Activated T-helper 9 cell treated with anti-CD3 and anti-CD28 coated beads, Interleukin-2, amount 50 U/mL, for 16 hours (primary cell): Measurements from ENCODE around the gene IRF5.
"Not testable (repeated sequence)": the region's sequence is repeated elsewhere in the genome, so short reads cannot be mapped to it uniquely, and the experiment has no call there.

Source experiments
- DNase-seq: peaks from one replicate; pipeline ENCODE4 v3.0.0-alpha.2; 2020; ENCODE audit warnings: low read depth

Gene IRF5

DNA sequence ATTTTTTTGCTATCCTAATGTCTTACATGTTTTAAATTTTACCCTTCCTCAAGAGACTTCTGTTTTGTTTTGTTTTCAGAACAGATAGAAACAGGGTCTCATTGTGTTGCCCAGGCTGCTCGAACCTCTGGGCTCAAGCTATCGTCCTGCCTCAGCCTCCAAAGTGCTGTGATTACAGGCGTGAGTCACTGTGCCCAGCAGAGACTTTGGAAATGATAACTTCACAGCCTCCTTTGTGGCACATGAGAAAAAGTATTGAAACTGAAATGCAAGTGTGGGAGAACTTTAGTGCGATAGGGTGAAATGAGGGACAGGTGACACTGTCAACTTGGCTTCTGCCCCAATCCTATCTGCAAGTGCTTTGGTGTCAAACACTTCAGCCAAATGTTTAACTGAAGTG lies 21.6 kb downstream of the IRF5 start:
- no peak for DNase-seq

DNA sequence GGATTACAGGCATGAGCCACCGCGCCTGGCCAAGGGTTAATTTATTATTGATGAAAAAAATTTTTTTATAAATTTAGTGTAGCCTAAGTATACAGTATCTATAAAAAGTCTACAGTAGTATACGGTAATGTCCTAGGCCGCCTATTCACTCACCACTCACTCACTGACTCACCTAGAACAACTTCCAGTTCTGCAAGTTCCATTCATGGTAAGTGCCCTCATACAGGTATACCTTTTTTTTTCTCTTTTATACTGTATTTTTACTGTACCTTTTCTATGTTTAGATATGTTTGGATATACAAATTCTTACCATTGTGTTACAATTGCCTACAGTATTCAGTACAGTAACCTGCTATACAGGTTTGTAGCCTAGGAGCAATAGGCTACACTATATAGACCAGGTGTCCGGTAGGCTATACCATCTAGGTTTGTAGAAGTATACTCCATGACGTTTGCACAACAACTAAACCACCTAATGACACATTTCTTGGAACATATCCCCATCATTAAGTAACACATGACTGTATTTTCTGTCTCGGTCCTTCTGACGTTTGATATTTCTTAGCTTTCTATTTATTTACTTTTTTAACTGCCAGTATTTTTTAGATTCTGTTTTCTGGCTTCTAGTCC lies 23.4 kb downstream of the IRF5 start:
- DNase-seq = no peak

DNA sequence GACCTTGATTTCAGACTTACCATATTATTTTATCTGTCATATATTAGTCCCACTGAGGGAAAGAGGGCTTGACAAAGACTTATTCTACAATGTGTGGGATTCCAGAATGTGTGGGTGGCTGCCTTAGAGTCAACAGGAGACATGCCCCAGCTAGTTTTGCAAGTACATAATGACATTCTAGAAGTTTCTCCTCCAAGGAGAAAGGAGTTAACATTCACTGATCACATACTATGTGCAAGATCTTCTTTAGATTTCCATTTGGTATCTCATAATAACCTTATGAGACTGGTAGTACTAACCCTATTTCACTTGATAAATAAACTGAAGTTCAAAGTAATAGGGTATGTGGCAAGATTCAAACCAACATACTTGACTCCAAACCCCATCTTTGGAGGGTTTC lies 25.2 kb downstream of the IRF5 start:
- no peak for DNase-seq

DNA sequence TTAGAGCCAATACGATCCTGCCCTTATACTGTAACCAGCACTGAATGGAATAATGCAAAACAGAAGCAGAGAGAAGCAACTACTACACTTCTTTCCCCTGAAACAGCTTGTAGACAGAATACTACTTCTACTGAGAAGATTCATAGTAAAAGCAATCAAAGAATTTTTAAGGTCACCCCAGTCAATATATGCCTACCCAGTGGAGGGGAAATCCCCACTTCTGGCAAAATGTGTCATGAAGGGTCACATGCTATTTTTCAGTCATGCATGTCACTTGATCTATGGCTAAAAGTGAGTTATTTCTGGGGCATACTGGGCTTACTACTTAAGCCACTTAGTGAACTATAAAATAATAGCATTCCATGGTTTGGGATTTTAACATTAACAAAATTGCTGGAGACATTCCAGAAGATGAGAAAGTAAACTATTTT lies 25.6 kb downstream of the IRF5 start:
- DNase-seq = no peak

DNA sequence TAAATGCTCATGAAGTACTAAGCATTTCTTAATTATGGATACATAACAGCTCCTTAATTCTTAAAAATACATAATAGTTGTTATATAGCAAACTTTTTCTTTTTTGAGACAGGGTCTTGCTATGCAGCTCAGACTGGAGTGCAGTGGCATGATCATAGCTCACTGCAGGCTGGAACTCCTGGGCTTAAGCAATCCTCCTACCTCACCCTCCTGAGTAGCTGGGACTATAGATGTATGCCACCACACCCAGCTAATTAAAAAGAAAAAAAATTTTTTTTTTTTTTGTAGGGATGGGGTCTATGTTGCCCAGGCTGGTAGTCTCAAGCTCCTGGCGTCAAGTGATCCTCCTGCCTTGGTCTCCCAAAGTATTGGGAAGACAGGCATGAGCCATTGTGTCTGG lies 30.9 kb downstream of the IRF5 start:
- DNase-seq = no peak

DNA sequence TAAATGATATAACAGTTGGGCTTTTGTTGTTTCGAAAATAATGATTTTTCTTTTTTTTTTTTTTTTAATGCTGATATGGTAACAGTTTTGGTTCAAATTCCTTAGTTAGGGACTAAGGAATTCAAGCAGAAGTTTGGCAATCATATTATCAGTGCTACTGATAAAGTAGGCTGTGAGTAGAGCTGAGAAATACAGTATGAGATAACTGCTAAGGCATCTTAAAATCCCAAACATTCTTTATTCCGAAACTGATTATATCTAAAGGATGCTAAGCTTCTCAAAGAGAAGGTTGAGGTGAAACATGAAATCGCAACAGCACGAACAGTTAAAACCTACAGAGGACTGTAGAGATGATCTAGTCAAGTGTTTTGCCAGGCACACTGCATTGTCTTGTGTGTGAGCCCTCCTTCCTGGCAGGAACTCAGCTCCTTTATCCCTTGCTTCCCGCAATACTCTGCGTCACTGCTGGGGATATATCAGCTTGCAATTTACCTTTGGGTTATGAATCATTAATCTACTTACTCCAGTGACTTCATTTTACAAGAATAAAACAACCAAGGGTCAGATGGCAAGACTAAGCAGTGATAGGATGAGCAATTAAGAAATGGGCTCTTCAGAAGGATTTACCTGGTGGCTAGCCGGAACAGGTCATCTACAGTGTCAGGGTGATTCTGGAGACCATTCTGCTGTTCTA lies 36.7 kb downstream of the IRF5 start:
- no peak for DNase-seq

DNA sequence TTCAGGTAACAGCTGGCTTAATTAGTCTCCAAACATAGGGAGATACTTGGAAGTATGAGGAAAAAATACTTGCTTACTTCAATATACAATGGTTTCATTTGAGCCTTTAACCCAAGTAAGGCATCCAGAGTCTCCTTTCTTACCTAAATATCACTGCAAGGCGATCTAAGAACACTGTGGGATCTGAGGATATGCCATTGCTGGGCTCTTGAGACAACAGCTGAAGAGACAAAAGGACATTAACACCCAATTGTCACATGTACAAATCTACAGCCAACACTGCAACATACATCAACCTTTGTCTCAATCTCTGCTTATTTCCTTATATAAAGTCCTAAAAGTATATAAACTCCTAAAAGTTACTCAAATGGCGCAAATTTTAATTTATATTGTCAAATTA lies 44.4 kb downstream of the IRF5 start:
- no peak for DNase-seq

DNA sequence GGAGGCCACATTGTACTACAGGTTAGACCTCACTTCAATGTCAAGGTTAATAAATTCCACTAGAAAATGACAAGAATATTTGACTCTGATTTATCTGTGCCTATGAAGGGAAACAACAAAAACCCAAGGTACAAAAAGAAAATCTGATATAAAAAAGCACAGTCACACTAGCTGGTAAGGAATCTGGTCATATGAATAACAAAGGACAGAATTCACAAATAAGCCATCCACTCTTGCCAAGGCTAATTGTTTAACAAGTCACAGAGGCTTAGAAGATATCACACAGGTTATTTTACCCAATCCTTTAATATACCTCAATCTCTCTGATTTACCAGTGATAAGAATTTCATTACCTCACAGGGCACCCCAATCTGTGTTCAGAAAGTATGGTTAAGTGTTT lies 47.9 kb downstream of the IRF5 start:
- no peak for DNase-seq

DNA sequence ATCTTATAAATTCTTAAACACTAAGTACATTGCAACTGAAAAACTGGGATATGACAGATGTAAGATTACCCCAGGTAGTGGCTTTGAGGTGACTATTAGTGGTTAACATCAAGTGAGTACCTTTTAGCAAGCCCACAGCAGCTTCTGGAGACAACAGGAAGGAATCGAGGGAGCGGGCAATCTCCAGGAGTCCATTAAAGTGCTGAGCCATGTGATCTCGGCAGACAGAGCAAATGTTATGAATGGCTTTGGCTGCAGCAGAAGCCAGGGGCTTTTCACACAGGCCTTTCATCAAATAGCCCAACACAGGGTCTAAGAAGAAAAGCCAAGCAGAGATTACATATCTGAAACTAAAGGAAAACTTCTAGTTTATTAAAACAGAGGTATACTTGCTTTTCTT lies 48.9 kb downstream of the IRF5 start:
- no peak for DNase-seq

DNA sequence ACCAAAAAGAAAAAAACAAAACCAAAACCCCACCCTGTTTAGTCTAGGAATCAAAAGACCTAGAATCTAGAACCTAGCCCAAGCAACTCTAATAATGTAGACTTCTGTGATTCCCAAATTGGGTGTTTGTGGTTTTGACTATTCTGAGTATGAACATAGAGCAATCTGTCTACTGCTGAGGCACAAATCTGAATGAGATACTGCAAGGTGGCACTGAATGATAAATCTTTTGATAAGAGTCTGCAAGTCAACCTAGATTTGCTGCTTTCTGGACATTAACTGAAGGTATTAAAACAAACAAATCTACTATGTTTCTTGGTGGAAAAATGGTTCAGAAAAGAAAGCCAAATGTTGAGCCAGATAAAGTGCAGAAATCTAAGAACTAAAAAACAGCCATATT lies 50.6 kb downstream of the IRF5 start:
- DNase-seq = no peak

DNA sequence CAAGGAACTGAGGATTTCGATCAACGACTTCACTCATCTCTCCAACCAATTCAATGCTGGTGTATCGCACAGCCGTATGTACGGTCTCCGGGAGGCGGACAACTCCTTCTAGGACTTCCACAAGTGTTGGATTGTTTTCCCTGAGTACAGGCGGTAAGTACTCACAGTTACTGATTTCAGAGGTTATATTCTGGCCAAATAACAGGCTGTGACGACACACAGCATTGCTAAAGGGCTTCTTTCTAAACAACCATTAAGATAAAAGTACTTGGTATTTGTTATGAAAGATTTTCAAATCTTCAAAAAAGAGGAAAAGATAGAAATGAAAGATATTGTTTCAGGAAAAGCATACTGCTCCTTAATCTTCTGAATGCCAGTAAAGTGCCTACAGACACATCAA lies 52.2 kb downstream of the IRF5 start:
- no peak for DNase-seq

DNA sequence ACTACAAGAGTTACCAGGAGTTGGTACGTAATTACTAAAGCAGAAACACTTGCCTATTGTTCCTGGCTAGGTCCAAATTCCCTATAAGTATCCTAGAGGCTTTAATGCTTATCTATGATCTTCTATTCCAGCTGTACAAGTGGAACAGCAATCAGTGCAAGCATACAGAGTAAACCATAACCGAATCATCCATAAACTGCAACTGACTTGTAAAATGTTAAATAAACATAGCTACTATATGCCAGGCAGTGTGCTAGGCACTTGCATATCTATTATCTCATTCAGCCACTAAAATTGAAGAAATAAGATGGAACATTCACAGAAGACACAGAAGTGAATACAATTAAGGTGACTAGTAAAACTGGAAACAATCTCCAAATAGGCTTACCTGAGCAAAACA lies 55.7 kb downstream of the IRF5 start:
- DNase-seq = no peak

DNA sequence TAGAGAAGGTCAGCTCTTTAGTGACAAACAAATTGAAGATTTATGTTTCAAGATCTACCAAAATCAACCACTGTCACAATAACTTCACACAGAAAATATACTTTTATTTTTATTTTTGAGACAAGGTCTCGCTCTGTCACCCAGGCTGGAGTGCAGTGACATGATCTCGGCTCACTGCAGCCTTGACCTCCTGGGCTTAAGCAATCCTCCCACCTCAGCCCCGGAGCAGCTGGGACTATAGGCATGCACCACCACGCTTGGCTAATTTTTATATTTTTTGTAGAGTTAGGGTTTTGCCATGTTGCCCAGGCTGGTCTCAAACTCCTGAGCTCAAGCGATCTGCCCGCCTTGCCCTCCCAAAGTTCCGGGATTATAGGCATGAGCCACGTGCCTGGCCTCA lies 56.8 kb downstream of the IRF5 start:
- DNase-seq = not testable (repeated sequence)

DNA sequence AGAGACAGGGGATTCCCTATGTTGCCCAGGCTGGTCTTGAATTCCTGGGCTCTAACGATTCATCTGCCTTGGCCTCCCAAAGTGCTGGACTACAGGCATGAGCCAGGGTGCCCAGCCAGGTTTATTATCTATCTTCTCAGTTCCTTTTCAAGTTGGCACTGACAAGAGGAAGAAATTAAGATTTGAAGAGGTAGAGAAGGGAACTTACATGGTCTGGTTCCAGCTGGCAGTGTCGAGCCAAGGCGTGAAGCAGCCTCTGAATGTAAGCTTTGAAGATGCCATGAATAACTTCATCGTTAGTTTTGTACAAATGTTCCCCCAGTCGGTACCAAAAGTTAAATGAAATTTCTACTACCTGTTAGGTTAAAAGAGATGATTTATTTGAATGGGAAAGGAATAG lies 59.5 kb downstream of the IRF5 start:
- no peak for DNase-seq
